ENCODE results near the gene GPHB5.

GRCh38 chr14:63322472-63322871 lies 3.7 kb upstream of the GPHB5 start:
- no peak for TF ChIP-seq CTCF (conservative IDR thresholded peaks at IDR 0.05; ENCODE audit: low read depth in 2 of 2)
- no peak for TF ChIP-seq ZNF462 (CRISPR knock-in tag; IDR thresholded peaks at IDR 0.05)
- no peak for TF ChIP-seq EZH2 (IDR thresholded peaks at IDR 0.05; ENCODE audit: low read depth, unreplicated experiment)
- TF ChIP-seq CREB1 (CRISPR knock-in tag; IDR thresholded peaks at IDR 0.05; ENCODE audit: low read depth): no peak
- no peak for TF ChIP-seq POLR2AphosphoS5 (IDR thresholded peaks at IDR 0.05; ENCODE audit: low read depth)
- TF ChIP-seq REST (IDR thresholded peaks at IDR 0.05; ENCODE audit: unreplicated experiment): no peak

Measured in GM23338 (cell line).